ENCODE results near the gene LCE1A.

DNA sequence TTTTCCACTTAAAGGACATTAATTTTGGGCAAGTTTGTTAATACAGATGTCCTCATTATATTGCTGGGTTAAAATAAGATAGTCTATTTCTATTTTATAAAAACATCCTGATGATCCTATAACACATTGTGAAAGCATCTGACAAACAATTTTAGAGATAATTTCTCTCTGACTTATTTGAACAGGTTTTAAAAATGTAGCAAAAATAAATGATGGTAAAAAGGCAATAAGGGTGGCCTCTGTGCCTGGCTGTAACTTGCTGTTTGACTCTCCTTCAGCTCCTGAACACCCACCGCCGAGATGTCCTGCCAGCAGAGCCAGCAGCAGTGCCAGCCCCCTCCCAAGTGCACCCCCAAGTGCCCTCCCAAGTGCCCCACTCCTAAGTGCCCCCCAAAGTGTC is at the start of gene LCE1A:
- TF ChIP-seq RFX5 (IDR thresholded peaks at IDR 0.05; ENCODE audit: borderline replicate concordance, low read depth, low read length) (no peak), EZH2 (IDR thresholded peaks at IDR 0.05; ENCODE audit: low read depth, low read length, severe bottlenecking) (no peak)
- TF ChIP-seq, protein P1, sequence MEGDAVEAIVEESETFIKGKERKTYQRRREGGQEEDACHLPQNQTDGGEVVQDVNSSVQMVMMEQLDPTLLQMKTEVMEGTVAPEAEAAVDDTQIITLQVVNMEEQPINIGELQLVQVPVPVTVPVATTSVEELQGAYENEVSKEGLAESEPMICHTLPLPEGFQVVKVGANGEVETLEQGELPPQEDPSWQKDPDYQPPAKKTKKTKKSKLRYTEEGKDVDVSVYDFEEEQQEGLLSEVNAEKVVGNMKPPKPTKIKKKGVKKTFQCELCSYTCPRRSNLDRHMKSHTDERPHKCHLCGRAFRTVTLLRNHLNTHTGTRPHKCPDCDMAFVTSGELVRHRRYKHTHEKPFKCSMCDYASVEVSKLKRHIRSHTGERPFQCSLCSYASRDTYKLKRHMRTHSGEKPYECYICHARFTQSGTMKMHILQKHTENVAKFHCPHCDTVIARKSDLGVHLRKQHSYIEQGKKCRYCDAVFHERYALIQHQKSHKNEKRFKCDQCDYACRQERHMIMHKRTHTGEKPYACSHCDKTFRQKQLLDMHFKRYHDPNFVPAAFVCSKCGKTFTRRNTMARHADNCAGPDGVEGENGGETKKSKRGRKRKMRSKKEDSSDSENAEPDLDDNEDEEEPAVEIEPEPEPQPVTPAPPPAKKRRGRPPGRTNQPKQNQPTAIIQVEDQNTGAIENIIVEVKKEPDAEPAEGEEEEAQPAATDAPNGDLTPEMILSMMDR (IDR thresholded peaks at IDR 0.05; ENCODE audit: control extremely low read depth in 1 of 3, insufficient read depth in 1 of 3, low read depth in 1 of 3, low read length in 3 of 3): no peak
